Spleen (tissue), 11 donors: ENCODE data around the gene FHL1. TPM values are rescaled to one million over a fixed set of nuclear protein-coding genes. Genes with fewer than 3 reads are reported as not detected.

Source experiments
- DNase-seq: peaks from one replicate; pipeline ENCODE4 v3.0.0-alpha.2; 2020
- H3K27ac ChIP-seq, 8 donors: fragments of 200-600 bp; sonication (generic) in 7 of 8; 1 replicate in 4 of 8; 2 replicates in 4 of 8; pipeline versions ENCODE4 v1.5.0 to v1.8.0; 2016 to 2021; ENCODE audit warnings: inconsistent platforms in 4 of 8, mild to moderate bottlenecking in 4 of 8, moderate library complexity in 1 of 8
- H3K27me3 ChIP-seq, 7 donors: fragments of 200-600 bp; sonication (generic) in 6 of 7; replicated peaks in 1 of 7; 1 replicate in 4 of 7; 2 replicates in 3 of 7; pipeline versions ENCODE4 v1.5.0 to v1.8.0; 2016 to 2021; ENCODE audit warnings: inconsistent platforms in 3 of 7, mild to moderate bottlenecking in 1 of 7
- H3K36me3 ChIP-seq, 6 donors: fragments of 200-600 bp; sonication (generic) in 5 of 6; 1 replicate in 4 of 6; 2 replicates in 2 of 6; pipeline versions ENCODE4 v1.5.0 to v1.8.0; 2016 to 2021; ENCODE audit warnings: inconsistent platforms in 2 of 6
- H3K4me1 ChIP-seq, 6 donors: fragments of 200-600 bp; sonication (generic) in 5 of 6; 1 replicate in 3 of 6; 2 replicates in 3 of 6; pipeline versions ENCODE4 v1.5.0 to v1.8.0; 2016 to 2021; ENCODE audit warnings: inconsistent platforms in 3 of 6
- H3K4me3 ChIP-seq, 8 donors: fragments of 200-600 bp; sonication (generic) in 7 of 8; 1 replicate in 4 of 8; 2 replicates in 4 of 8; pipeline versions ENCODE4 v1.5.0 to v1.8.0; 2016 to 2021; ENCODE audit warnings: inconsistent platforms in 4 of 8, mild to moderate bottlenecking in 4 of 8, moderate library complexity in 2 of 8
- H3K9me3 ChIP-seq, 8 donors: fragments of 200-600 bp; sonication (generic) in 7 of 8; 1 replicate in 4 of 8; 2 replicates in 4 of 8; pipeline versions ENCODE4 v1.5.0 to v1.8.0; 2016 to 2021; ENCODE audit warnings: inconsistent platforms in 4 of 8
- CTCF ChIP-seq, 11 experiments: fragments of 200-600 bp in 7 of 11; fragments of 450-650 bp in 4 of 11; sonication (generic) in 4 of 11; IDR thresholded peaks in 8 of 11; conservative IDR thresholded peaks in 3 of 11; 1 replicate in 7 of 11; 2 replicates in 4 of 11; pipeline versions ENCODE4 v1.4.0 to v1.8.0; 2016 to 2021; ENCODE audit warnings: antibody characterized with exemption in 11 of 11, inconsistent platforms in 4 of 11, mild to moderate bottlenecking in 1 of 11
- POLR2A ChIP-seq, 3 donors: fragments of 450-650 bp; IDR thresholded peaks; one replicate each; pipeline ENCODE4 v1.5.1; 2017; ENCODE audit warnings: antibody characterized with exemption in 3 of 3, mild to moderate bottlenecking in 1 of 3
- POLR2AphosphoS5 ChIP-seq, 3 donors: sonication (generic); formaldehyde crosslinking; IDR thresholded peaks; one replicate each; pipeline ENCODE4 v1.5.1; 2017; ENCODE audit warnings: antibody characterized with exemption in 3 of 3
- WGBS, 5 donors: extraction: QIAGEN DNeasy Blood & Tissue Kit in 3 of 5; methylation state at CpG; one replicate each; pipeline versions ENCODE4 v1.1.5 to v1.1.7; 2013 to 2018; 5-methylcytosine and 5-hydroxymethylcytosine counted together
- intact Hi-C: fragments of 100-400 bp; cut with DNase I; formaldehyde crosslinking; loops from one replicate; pipeline ENCODE4 v1.15.0; 2023; ENCODE audit warnings: low total_unique reads
- polyA plus RNA-seq, 3 donors: library from polyadenylated mRNA; stranded (reverse); fragments of 200-250 nt; gene quantifications; one replicate each; pipeline ENCODE4 v1.2.1, GENCODE V29; 2013
- total RNA-seq, 7 donors: library from RNA; depleted of rRNA in 3 of 7; stranded (reverse); fragments of >200 nt in 3 of 7; fragmentation: NEBNext Ultra II Directional in 4 of 7; extraction: Animal tissue kit (Norgen Biotek cat#: 25700) in 4 of 7; gene quantifications; one replicate each; pipeline versions ENCODE4 v1.1.0 to v1.2.1, GENCODE V29; 2016 to 2021
- donor health status: healthy with polysubstance abuse.
- donor health status: DM: no; HTN: no; CAD: no; lungs with moderate emphysema.
- donor health status: DM: no; HTN: no; CAD: no.
- donor health status: Bipolar disorder and iron deficiency.
- donor health status: healthy.
- donor health status: DM: no; HTN: no; CAD: no.
- donor health status: DM: yes; HTN: yes; CAD: no.

The FHL1 gene
- total and polyA plus RNA-seq, 10 donors = 33.0 to 108 (median 61.5) TPM

DNA sequence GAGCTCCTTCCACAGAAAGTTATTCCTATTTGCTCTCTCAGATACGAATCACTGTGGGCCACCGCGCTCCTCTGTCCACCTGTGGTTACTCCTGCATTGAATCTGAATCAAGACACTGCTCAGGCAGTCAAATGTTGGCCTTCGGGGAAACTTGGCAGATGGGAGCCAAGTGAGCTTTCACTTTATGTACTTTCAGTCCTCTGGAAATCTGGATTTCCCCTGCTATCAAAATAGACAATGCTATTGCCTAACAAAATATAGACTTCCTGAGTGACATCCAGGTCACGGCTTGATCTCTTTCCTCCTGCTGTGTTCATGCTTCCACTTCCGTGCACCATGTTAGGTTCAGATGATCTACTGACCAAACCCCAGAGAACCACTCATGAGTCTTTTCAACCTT is 43.8 kb downstream of the FHL1 start:
- intact Hi-C loops = no loop called here
- Histone ChIP-seq H3K36me3 (no peaks in the 10 kb centered on the region), H3K4me3 (no peak overlapping the region), H3K27me3 (no peaks in the 10 kb centered on the region), H3K9me3 (no peaks in the 10 kb centered on the region), H3K4me1 (peaks cover 3 to 30% (median 8%) of the 10 kb centered on the region in 6 donors), H3K27ac (peak overlapping the region in 7 of 8 donors; percentile 30 to 57 (median 49))
- no peak for DNase-seq
- 46 to 64% (median 55%) methylated on average over 5 to 6 of the region's 6 CpGs for WGBS, 5 donors
- TF ChIP-seq CTCF (IDR thresholded peaks at IDR 0.05 in 8 of 11, conservative IDR thresholded peaks at IDR 0.05 in 3 of 11) (no peak), POLR2AphosphoS5 (IDR thresholded peaks at IDR 0.05) (peak in 1 of 3 donors; percentile 57), POLR2A (IDR thresholded peaks at IDR 0.05) (no peak)

DNA sequence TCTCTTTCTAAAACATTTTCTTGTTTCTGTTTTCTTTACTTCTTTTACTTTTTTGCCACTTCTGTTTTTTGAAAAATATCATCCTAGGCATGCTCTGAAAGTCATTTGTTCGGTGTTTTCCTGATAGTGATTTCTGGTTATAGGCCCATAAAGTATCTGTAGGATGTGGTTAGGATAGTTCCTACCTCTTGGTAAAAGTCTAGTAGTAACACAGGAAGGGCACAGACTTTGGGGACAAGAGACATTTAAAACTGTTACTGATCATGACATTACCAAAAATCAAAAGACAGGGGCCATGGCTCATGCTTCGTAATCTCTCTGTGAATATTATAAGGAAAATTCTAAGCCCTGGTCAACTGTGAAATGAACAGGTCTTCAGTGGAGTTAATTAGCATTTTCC is 44.8 kb downstream of the FHL1 start:
- intact Hi-C loops = no loop called here
- WGBS, 5 donors = 41 to 63% (median 51%) methylated on average over 2 of the region's 2 CpGs
- DNase-seq = no peak
- Histone ChIP-seq H3K36me3 (no peaks in the 10 kb centered on the region), H3K4me1 (peaks cover 3 to 30% (median 8%) of the 10 kb centered on the region in 6 donors), H3K4me3 (no peak overlapping the region), H3K27me3 (no peaks in the 10 kb centered on the region), H3K27ac (peak overlapping the region in 3 of 8 donors; percentile 7 to 56 (median 43)), H3K9me3 (no peaks in the 10 kb centered on the region)
- TF ChIP-seq CTCF (IDR thresholded peaks at IDR 0.05 in 8 of 11, conservative IDR thresholded peaks at IDR 0.05 in 3 of 11) = no peak
- no peak for TF ChIP-seq POLR2AphosphoS5 (IDR thresholded peaks at IDR 0.05)
- TF ChIP-seq POLR2A (IDR thresholded peaks at IDR 0.05) = no peak

DNA sequence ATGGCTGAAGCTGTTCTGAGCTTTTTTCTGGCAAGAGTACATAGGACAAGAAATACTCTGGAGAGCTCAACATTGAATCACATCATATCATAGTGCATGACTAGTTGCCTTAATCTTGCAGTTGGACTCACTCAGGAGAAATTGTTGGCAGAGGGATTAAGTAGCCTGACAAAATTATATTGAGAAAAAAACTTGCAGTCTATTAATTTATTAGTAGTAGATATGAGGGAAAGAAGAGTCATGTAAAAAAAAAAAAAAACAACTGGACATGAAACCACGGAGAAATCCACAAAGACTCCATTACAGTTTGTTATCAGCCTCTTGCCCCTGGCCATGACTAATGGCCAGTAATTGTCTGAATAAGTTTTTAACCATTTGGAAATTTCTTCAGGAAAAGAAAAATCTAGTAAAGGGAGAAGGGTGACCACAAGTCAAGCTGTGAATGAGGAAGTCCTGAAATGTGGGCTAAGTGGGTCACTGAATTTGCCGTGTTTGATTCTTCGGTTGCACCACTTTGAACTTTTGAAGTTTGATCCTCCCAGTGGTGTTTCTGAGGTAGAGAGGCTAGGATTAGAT is 45.6 kb downstream of the FHL1 start:
- intact Hi-C loops = no loop called here
- 29 to 54% (median 38%) methylated on average over 3 of the region's 3 CpGs for WGBS, 5 donors
- Histone ChIP-seq H3K4me1 (peaks cover 3 to 30% (median 8%) of the 10 kb centered on the region in 6 donors), H3K36me3 (no peaks in the 10 kb centered on the region), H3K4me3 (no peak overlapping the region), H3K27ac (no peak overlapping the region), H3K27me3 (no peaks in the 10 kb centered on the region), H3K9me3 (no peaks in the 10 kb centered on the region)
- no peak for TF ChIP-seq POLR2AphosphoS5 (IDR thresholded peaks at IDR 0.05)
- no peak for TF ChIP-seq POLR2A (IDR thresholded peaks at IDR 0.05)
- no peak for TF ChIP-seq CTCF (IDR thresholded peaks at IDR 0.05 in 8 of 11, conservative IDR thresholded peaks at IDR 0.05 in 3 of 11)
- DNase-seq = no peak

DNA sequence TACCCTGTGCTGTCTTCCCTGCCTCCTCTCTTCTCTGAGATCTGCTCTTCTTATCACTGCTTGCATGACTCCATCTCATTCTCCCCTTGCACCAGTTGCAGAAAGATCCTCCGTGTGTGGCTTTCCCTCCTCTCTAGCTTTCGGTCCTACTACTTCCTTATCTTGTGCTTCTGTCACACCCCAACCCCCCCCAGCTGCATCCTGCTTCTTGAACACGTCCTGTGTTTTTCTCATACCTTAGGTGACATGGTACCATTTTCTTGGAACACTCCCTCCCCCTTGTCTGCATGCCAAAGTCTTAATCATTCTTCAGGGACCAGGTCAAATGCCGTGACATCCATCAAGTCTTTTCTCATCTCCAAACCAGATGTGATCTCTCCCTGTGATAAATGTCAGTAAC is 46.4 kb downstream of the FHL1 start:
- Histone ChIP-seq H3K27ac (no peak overlapping the region), H3K4me1 (peaks cover 3 to 30% (median 8%) of the 10 kb centered on the region in 6 donors)
- 14 to 35% (median 20%) methylated on average over 4 of the region's 4 CpGs for WGBS, 5 donors

More for the DNA sequence above, 46.4 kb downstream of the FHL1 start:
- intact Hi-C loops = no loop called here
- TF ChIP-seq POLR2A (IDR thresholded peaks at IDR 0.05) (no peak), POLR2AphosphoS5 (IDR thresholded peaks at IDR 0.05) (no peak), CTCF (IDR thresholded peaks at IDR 0.05 in 8 of 11, conservative IDR thresholded peaks at IDR 0.05 in 3 of 11) (no peak)
- H3K4me3 ChIP-seq = no peak overlapping the region
- no peaks in the 10 kb centered on the region for H3K27me3 ChIP-seq
- no peaks in the 10 kb centered on the region for H3K36me3 ChIP-seq
- no peaks in the 10 kb centered on the region for H3K9me3 ChIP-seq
- no peak for DNase-seq
